ENCODE data around the gene MRTFA. TPM values are rescaled to one million over a fixed set of nuclear protein-coding genes. Genes with fewer than 3 reads are reported as not detected.

MRTFA gene
- total and polyA plus RNA-seq, 9 of the 15 experiments (the other 6 are each of a cell fraction or from before 2014, with no cell fraction given) = 0.84 to 21.1 (median 3.7) TPM

DNA sequence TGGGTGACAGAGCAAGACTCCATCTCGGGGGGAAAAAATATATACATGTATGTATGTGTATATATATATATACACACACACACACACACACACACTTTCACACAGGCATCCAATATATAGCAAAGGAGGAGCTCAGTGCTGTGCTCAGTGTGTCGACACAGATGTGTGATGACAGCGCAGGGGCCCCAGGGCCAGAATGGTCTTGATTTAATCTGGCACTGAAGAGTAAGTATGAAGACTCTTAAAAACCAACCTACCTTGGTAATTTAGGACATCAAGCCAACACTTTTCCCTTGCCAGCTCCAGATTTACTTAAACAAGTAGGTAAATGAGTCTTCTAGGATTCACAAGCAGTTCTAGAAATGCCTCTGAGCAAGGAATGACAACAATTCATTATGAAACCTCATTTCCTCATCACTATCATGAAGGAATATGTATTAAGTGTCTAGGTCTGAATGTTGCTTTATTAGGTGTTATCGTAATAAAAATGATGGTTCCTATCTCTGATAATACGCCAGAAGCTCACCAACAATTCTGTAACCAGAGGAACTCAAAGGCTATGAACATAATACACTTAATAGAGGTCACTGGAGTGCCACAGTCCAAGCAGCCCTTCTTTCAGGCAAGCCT is 194.6 kb downstream of the MRTFA start:
- H3K9ac ChIP-seq (ENCODE audit: insufficient read depth in 1 of 2, low read depth in 2 of 2, low read length in 2 of 2) = no peak overlapping the region
- no peak for ATAC-seq
- H3K4me1 ChIP-seq (replicated peaks in 1 of 2; ENCODE audit: control insufficient read depth in 2 of 2, insufficient read depth in 2 of 2, low read length in 2 of 2) = peaks cover 0 to 8% of the 10 kb centered on the region in 2 experiments; a peak in 3 of 5 replicates
- no peak overlapping the region for H2AFZ ChIP-seq (ENCODE audit: low read depth, low read length)
- no peaks in the 10 kb centered on the region for H3K9me1 ChIP-seq (ENCODE audit: control insufficient read depth, insufficient read depth, low read length)
- no peaks in the 10 kb centered on the region for H3K36me3 ChIP-seq (ENCODE audit: control insufficient read depth, insufficient read depth, low read length)
- no peak overlapping the region for H3K27ac ChIP-seq (ENCODE audit: extremely low read depth, low read depth, low read length)
- H3K4me2 ChIP-seq (ENCODE audit: insufficient read depth, low read length) = no peak overlapping the region
- H3K4me3 ChIP-seq = no peak overlapping the region
- FAIRE-seq = no peak
- in situ Hi-C loops (cut with MboI) (no loop called here), intact Hi-C loops (cut with micrococcal nuclease) (no loop called here)
- no TSS peak for BruUV-seq (replicated peaks)
- DNase-seq (ENCODE audit: extremely low read depth in 1 of 4, low spot score in 3 of 4) = no peak
- WGBS (ENCODE audit: insufficient coverage, low coverage, missing lambda C conversion rate) = 81% methylated on average over 5 of the region's 5 CpGs
- H3K9me3 ChIP-seq (replicated peaks; ENCODE audit: control insufficient read depth, insufficient read depth, low read depth, low read length) = no peaks in the 10 kb centered on the region
- H4K20me1 ChIP-seq (replicated peaks; ENCODE audit: control insufficient read depth, insufficient read depth, low read length) = no peaks in the 10 kb centered on the region
- CTCF ChIA-PET (ENCODE audit: low intra/inter-chr PET ratio) = no interaction called here
- POLR2A ChIA-PET = no interaction called here
- H3K27me3 ChIP-seq (ENCODE audit: control insufficient read depth in 2 of 2, insufficient read depth in 2 of 2, low read length in 2 of 2) = no peaks in the 10 kb centered on the region
- H3K79me2 ChIP-seq (ENCODE audit: control insufficient read depth, insufficient read depth, low read length) = peaks cover 13% of the 10 kb centered on the region; the same call in 1 of the 3 replicates
- TF ChIP-seq, protein P1, sequence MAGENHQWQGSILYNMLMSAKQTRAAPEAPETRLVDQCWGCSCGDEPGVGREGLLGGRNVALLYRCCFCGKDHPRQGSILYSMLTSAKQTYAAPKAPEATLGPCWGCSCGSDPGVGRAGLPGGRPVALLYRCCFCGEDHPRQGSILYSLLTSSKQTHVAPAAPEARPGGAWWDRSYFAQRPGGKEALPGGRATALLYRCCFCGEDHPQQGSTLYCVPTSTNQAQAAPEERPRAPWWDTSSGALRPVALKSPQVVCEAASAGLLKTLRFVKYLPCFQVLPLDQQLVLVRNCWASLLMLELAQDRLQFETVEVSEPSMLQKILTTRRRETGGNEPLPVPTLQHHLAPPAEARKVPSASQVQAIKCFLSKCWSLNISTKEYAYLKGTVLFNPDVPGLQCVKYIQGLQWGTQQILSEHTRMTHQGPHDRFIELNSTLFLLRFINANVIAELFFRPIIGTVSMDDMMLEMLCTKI (IDR thresholded peaks at IDR 0.05; ENCODE audit: partially characterized antibody) = no peak
- TF ChIP-seq SRSF9 (IDR thresholded peaks at IDR 0.05; ENCODE audit: borderline replicate concordance, low read depth, low read length) (no peak), NUFIP1 (IDR thresholded peaks at IDR 0.05; ENCODE audit: partially characterized antibody) (no peak), GATA2 (CRISPR knock-in tag; IDR thresholded peaks at IDR 0.05) (no peak), SMAD2 (IDR thresholded peaks at IDR 0.05; ENCODE audit: low read depth, low read length) (no peak), PHTF2 (CRISPR knock-in tag; IDR thresholded peaks at IDR 0.05) (no peak), ELF1 (tag; IDR thresholded peaks at IDR 0.05) (no peak), TFE3 (CRISPR knock-in tag; IDR thresholded peaks at IDR 0.05) (no peak), ZNF764 (CRISPR knock-in tag; IDR thresholded peaks at IDR 0.05; ENCODE audit: low read depth) (no peak), NELFE (IDR thresholded peaks at IDR 0.05; ENCODE audit: insufficient read depth, insufficient read length) (no peak), MXI1 (IDR thresholded peaks at IDR 0.05; ENCODE audit: low read depth, low read length) (no peak), NEUROD1 (IDR thresholded peaks at IDR 0.05; ENCODE audit: borderline replicate concordance, low read depth, low read length, partially characterized antibody) (no peak), SIRT6 (IDR thresholded peaks at IDR 0.05; ENCODE audit: low read depth, low read length) (no peak)
- TF ChIP-seq, protein P2, sequence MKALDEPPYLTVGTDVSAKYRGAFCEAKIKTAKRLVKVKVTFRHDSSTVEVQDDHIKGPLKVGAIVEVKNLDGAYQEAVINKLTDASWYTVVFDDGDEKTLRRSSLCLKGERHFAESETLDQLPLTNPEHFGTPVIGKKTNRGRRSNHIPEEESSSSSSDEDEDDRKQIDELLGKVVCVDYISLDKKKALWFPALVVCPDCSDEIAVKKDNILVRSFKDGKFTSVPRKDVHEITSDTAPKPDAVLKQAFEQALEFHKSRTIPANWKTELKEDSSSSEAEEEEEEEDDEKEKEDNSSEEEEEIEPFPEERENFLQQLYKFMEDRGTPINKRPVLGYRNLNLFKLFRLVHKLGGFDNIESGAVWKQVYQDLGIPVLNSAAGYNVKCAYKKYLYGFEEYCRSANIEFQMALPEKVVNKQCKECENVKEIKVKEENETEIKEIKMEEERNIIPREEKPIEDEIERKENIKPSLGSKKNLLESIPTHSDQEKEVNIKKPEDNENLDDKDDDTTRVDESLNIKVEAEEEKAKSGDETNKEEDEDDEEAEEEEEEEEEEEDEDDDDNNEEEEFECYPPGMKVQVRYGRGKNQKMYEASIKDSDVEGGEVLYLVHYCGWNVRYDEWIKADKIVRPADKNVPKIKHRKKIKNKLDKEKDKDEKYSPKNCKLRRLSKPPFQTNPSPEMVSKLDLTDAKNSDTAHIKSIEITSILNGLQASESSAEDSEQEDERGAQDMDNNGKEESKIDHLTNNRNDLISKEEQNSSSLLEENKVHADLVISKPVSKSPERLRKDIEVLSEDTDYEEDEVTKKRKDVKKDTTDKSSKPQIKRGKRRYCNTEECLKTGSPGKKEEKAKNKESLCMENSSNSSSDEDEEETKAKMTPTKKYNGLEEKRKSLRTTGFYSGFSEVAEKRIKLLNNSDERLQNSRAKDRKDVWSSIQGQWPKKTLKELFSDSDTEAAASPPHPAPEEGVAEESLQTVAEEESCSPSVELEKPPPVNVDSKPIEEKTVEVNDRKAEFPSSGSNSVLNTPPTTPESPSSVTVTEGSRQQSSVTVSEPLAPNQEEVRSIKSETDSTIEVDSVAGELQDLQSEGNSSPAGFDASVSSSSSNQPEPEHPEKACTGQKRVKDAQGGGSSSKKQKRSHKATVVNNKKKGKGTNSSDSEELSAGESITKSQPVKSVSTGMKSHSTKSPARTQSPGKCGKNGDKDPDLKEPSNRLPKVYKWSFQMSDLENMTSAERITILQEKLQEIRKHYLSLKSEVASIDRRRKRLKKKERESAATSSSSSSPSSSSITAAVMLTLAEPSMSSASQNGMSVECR (CRISPR knock-in tag; IDR thresholded peaks at IDR 0.05) = no peak
- TF ChIP-seq, protein P3, sequence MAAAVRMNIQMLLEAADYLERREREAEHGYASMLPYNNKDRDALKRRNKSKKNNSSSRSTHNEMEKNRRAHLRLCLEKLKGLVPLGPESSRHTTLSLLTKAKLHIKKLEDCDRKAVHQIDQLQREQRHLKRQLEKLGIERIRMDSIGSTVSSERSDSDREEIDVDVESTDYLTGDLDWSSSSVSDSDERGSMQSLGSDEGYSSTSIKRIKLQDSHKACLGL (CRISPR knock-in tag; IDR thresholded peaks at IDR 0.05; ENCODE audit: borderline replicate concordance, poor library complexity, severe bottlenecking) = no peak
